Activated CD4-positive, alpha-beta T cell treated with anti-CD3 and anti-CD28 coated beads for 36 hours (primary cell): ENCODE data around the gene FRY. TPM values are rescaled to one million over a fixed set of nuclear protein-coding genes. Genes with fewer than 3 reads are reported as not detected.

Experiments used
- ATAC-seq: fragments of 200-7000 bp; cut with Tn5 transposase; one replicate; pipeline ENCODE4 v1.10.0; 2021; ENCODE audit warnings: mild to moderate bottlenecking, moderate library complexity
- CTCF ChIA-PET: fragments of 350-600 bp; sonication (Branson Sonifier 250); formaldehyde crosslinking; loops from one replicate; lab custom pipeline; 2021; ENCODE audit warnings: antibody characterized with exemption; lab: Charles Lee
- POLR2A ChIA-PET: fragments of 350-600 bp; sonication (Branson Sonifier 250); formaldehyde crosslinking; loops from one replicate; lab custom pipeline; 2021; ENCODE audit warnings: antibody characterized with exemption, inconsistent platforms; lab: Charles Lee
- DNase-seq: peaks from one replicate; pipeline ENCODE4 v3.0.0-alpha.2; 2020
- H3K27ac Mint-ChIP-seq: one replicate; pipeline ENCODE4 v1.8.0; 2021; ENCODE audit warnings: mixed read lengths
- H3K27me3 Mint-ChIP-seq: one replicate; pipeline ENCODE4 v1.8.0; 2021; ENCODE audit warnings: mixed read lengths
- H3K36me3 Mint-ChIP-seq: one replicate; pipeline ENCODE4 v1.8.0; 2021; ENCODE audit warnings: low read depth, mixed read lengths
- H3K4me1 Mint-ChIP-seq: one replicate; pipeline ENCODE4 v1.8.0; 2021; ENCODE audit warnings: mixed read lengths
- H3K4me3 Mint-ChIP-seq: one replicate; pipeline ENCODE4 v1.8.0; 2021; ENCODE audit warnings: mild to moderate bottlenecking, moderate library complexity, mixed read lengths
- H3K9me3 Mint-ChIP-seq: one replicate; pipeline ENCODE4 v1.8.0; 2021; ENCODE audit warnings: low read depth, mixed read lengths
- intact Hi-C, 2 experiments: fragments of 100-400 bp; cut with DNase I in 1 of 2; cut with micrococcal nuclease in 1 of 2; formaldehyde crosslinking; loops; one replicate each; pipeline versions ENCODE4 v1.14.2 to v1.15.1; 2022 to 2024; cut with DNase I, micrococcal nuclease
- total RNA-seq, 2 experiments: library from RNA; stranded (reverse); gene quantifications; one replicate each; pipeline ENCODE4 v1.2.3, GENCODE V29; 2021

Gene FRY
- total RNA-seq, 2 experiments from 2014 or later = 1.9 to 3.5 TPM

GRCh38 chr13:32114284-32114950, 82.8 kb downstream of the FRY start:
- DNase-seq (no peak), ATAC-seq (peak; percentile 36)
- intact Hi-C loops = no loop called here
- Mint-ChIP-seq H3K4me3 (no peak overlapping the region), H3K27me3 (no peaks in the 10 kb centered on the region), H3K27ac (peak overlapping the region; percentile 72), H3K36me3 (peaks cover 3% of the 10 kb centered on the region), H3K4me1 (peaks cover 13% of the 10 kb centered on the region), H3K9me3 (no peaks in the 10 kb centered on the region)
- ChIA-PET POLR2A (no interaction called here), CTCF (no interaction called here)

- ATAC-seq = peak; percentile 9
- peak; percentile 5 for DNase-seq
- intact Hi-C loops = no loop called here
- CTCF ChIA-PET = no interaction called here
- H3K36me3 Mint-ChIP-seq = peaks cover 3% of the 10 kb centered on the region
- H3K27me3 Mint-ChIP-seq = no peaks in the 10 kb centered on the region
- H3K4me1 Mint-ChIP-seq = peaks cover 13% of the 10 kb centered on the region
- no peak overlapping the region for H3K4me3 Mint-ChIP-seq
- no peak overlapping the region for H3K27ac Mint-ChIP-seq
- POLR2A ChIA-PET = no interaction called here
- H3K9me3 Mint-ChIP-seq = no peaks in the 10 kb centered on the region
These were observed 83.5 kb downstream of the FRY start for GRCh38 chr13:32115066-32115465.

- H3K4me3 Mint-ChIP-seq = no peak overlapping the region
- H3K27ac Mint-ChIP-seq = no peak overlapping the region
- no peaks in the 10 kb centered on the region for H3K9me3 Mint-ChIP-seq
- POLR2A ChIA-PET = no interaction called here
- peaks cover 13% of the 10 kb centered on the region for H3K4me1 Mint-ChIP-seq
- intact Hi-C loops = no loop called here
- H3K36me3 Mint-ChIP-seq = peaks cover 3% of the 10 kb centered on the region
- H3K27me3 Mint-ChIP-seq = no peaks in the 10 kb centered on the region
- ATAC-seq = no peak
- CTCF ChIA-PET = interaction anchor here (0.7 kb wide), 1 partner anchor 1625 kb away, joined by 3 read pairs; no protein-coding TSS in a partner anchor
- DNase-seq = no peak
These were observed 84.6 kb downstream of the FRY start for GRCh38 chr13:32116210-32116609.

- ChIA-PET POLR2A (no interaction called here), CTCF (no interaction called here)
- ATAC-seq (no peak), DNase-seq (no peak)
- Mint-ChIP-seq H3K9me3 (peaks cover 3% of the 10 kb centered on the region), H3K4me1 (peaks cover 13% of the 10 kb centered on the region), H3K4me3 (no peak overlapping the region), H3K27me3 (no peaks in the 10 kb centered on the region), H3K27ac (no peak overlapping the region), H3K36me3 (peaks cover 7% of the 10 kb centered on the region)
- intact Hi-C loops = no loop called here
These were observed 85.4 kb downstream of the FRY start for GRCh38 chr13:32117001-32117400.

- peaks cover 3% of the 10 kb centered on the region for H3K9me3 Mint-ChIP-seq
- H3K4me3 Mint-ChIP-seq = no peak overlapping the region
- no peak for ATAC-seq
- no peak overlapping the region for H3K27ac Mint-ChIP-seq
- peaks cover 13% of the 10 kb centered on the region for H3K4me1 Mint-ChIP-seq
- no peaks in the 10 kb centered on the region for H3K27me3 Mint-ChIP-seq
- intact Hi-C loops = no loop called here
- no peak for DNase-seq
- ChIA-PET CTCF (no interaction called here), POLR2A (no interaction called here)
- H3K36me3 Mint-ChIP-seq = peaks cover 10% of the 10 kb centered on the region
These were observed 86.1 kb downstream of the FRY start for GRCh38 chr13:32117701-32118100.

GRCh38 chr13:32121316-32121715, 89.7 kb downstream of the FRY start:
- H3K27me3 Mint-ChIP-seq = no peaks in the 10 kb centered on the region
- no peak for DNase-seq
- H3K36me3 Mint-ChIP-seq = peaks cover 11% of the 10 kb centered on the region
- H3K4me1 Mint-ChIP-seq = no peaks in the 10 kb centered on the region
- H3K4me3 Mint-ChIP-seq = no peak overlapping the region
- intact Hi-C loops = no loop called here
- peaks cover 3% of the 10 kb centered on the region for H3K9me3 Mint-ChIP-seq
- ChIA-PET CTCF (interaction anchor here (1.8 kb wide), 1 partner anchor 43 kb away, joined by 4 read pairs; no protein-coding TSS in a partner anchor), POLR2A (no interaction called here)
- ATAC-seq = no peak
- H3K27ac Mint-ChIP-seq = no peak overlapping the region

- DNase-seq (no peak), ATAC-seq (no peak)
- ChIA-PET POLR2A (no interaction called here), CTCF (no interaction called here)
- Mint-ChIP-seq H3K4me1 (no peaks in the 10 kb centered on the region), H3K27me3 (no peaks in the 10 kb centered on the region), H3K27ac (no peak overlapping the region), H3K36me3 (peaks cover 8% of the 10 kb centered on the region), H3K4me3 (no peak overlapping the region), H3K9me3 (peaks cover 3% of the 10 kb centered on the region)
- intact Hi-C loops = no loop called here
These were observed 93.2 kb downstream of the FRY start for GRCh38 chr13:32124743-32125142.

- Mint-ChIP-seq H3K9me3 (peaks cover 3% of the 10 kb centered on the region), H3K27me3 (no peaks in the 10 kb centered on the region), H3K4me1 (no peaks in the 10 kb centered on the region), H3K4me3 (no peak overlapping the region), H3K36me3 (peaks cover 8% of the 10 kb centered on the region), H3K27ac (no peak overlapping the region)
- CTCF ChIA-PET = no interaction called here
- no peak for DNase-seq
- ATAC-seq = no peak
- intact Hi-C loops = no loop called here
- POLR2A ChIA-PET = no interaction called here
These were observed 93.7 kb downstream of the FRY start for GRCh38 chr13:32125221-32125689.

- Mint-ChIP-seq H3K4me3 (no peak overlapping the region), H3K27me3 (no peaks in the 10 kb centered on the region), H3K36me3 (peaks cover 8% of the 10 kb centered on the region), H3K4me1 (no peaks in the 10 kb centered on the region), H3K27ac (no peak overlapping the region), H3K9me3 (peaks cover 3% of the 10 kb centered on the region)
- POLR2A ChIA-PET = no interaction called here
- intact Hi-C loops = no loop called here
- ATAC-seq (no peak), DNase-seq (no peak)
- CTCF ChIA-PET = no interaction called here
These were observed 94.2 kb downstream of the FRY start for GRCh38 chr13:32125751-32126150.

- H3K9me3 Mint-ChIP-seq = peaks cover 3% of the 10 kb centered on the region
- H3K36me3 Mint-ChIP-seq = peaks cover 8% of the 10 kb centered on the region
- H3K27ac Mint-ChIP-seq = no peak overlapping the region
- ATAC-seq (no peak), DNase-seq (no peak)
- H3K4me3 Mint-ChIP-seq = no peak overlapping the region
- no peaks in the 10 kb centered on the region for H3K27me3 Mint-ChIP-seq
- H3K4me1 Mint-ChIP-seq = no peaks in the 10 kb centered on the region
- ChIA-PET CTCF (no interaction called here), POLR2A (no interaction called here)
- intact Hi-C loops = no loop called here
These were observed 94.7 kb downstream of the FRY start for GRCh38 chr13:32126278-32126677.

- DNase-seq = no peak
- H3K36me3 Mint-ChIP-seq = peaks cover 7% of the 10 kb centered on the region
- H3K27me3 Mint-ChIP-seq = no peaks in the 10 kb centered on the region
- ATAC-seq = no peak
- CTCF ChIA-PET = no interaction called here
- no peaks in the 10 kb centered on the region for H3K4me1 Mint-ChIP-seq
- H3K4me3 Mint-ChIP-seq = no peak overlapping the region
- H3K27ac Mint-ChIP-seq = no peak overlapping the region
- POLR2A ChIA-PET = no interaction called here
- intact Hi-C loops = no loop called here
- H3K9me3 Mint-ChIP-seq = peaks cover 2% of the 10 kb centered on the region
These were observed 95.2 kb downstream of the FRY start for GRCh38 chr13:32126756-32127155.

- intact Hi-C loops = no loop called here
- Mint-ChIP-seq H3K27me3 (no peaks in the 10 kb centered on the region), H3K36me3 (peaks cover 6% of the 10 kb centered on the region), H3K4me1 (no peaks in the 10 kb centered on the region), H3K9me3 (no peaks in the 10 kb centered on the region), H3K4me3 (no peak overlapping the region), H3K27ac (no peak overlapping the region)
- ATAC-seq (no peak), DNase-seq (no peak)
- CTCF ChIA-PET = interaction anchor here (1.6 kb wide), 1 partner anchor 10 kb away, joined by 3 read pairs; no protein-coding TSS in a partner anchor
- POLR2A ChIA-PET = no interaction called here
These were observed 96.1 kb downstream of the FRY start for GRCh38 chr13:32127691-32128090.
